HG03060 (cell line): ENCODE data around the gene DOK6.
"Not testable (repeated sequence)": the region's sequence is repeated elsewhere in the genome, so short reads cannot be mapped to it uniquely, and the experiment has no call there.

Experiments
- ATAC-seq: cut with Tn5 transposase; IDR thresholded peaks from one replicate; pipeline ENCODE4 v1.9.1; 2021; ENCODE audit warnings: low read depth, moderate number of reproducible peaks; ENCODE audit not compliant: unreplicated experiment

DOK6 gene

GRCh38 chr18:69400253-69400975 is at the start of gene DOK6:
Gene DOK6, plus strand, starts transcription at chr18:69400888.
- ATAC-seq: no peak

GRCh38 chr18:69353023-69353422 is 47.7 kb upstream of the DOK6 start:
- no peak for ATAC-seq

- ATAC-seq: no peak
Measured at GRCh38 chr18:69357590-69357989, 43.1 kb upstream of the DOK6 start.

GRCh38 chr18:69358212-69358895 is 42.3 kb upstream of the DOK6 start:
- no peak for ATAC-seq

GRCh38 chr18:69359768-69360167 is 40.9 kb upstream of the DOK6 start:
- ATAC-seq: not testable (repeated sequence)

- ATAC-seq: no peak
Measured at GRCh38 chr18:69364930-69365329, 35.8 kb upstream of the DOK6 start.

- no peak for ATAC-seq
Measured at GRCh38 chr18:69365658-69366057, 35.0 kb upstream of the DOK6 start.

GRCh38 chr18:69367104-69367503 is 33.6 kb upstream of the DOK6 start:
- no peak for ATAC-seq

- no peak for ATAC-seq
Measured at GRCh38 chr18:69371729-69372128, 29.0 kb upstream of the DOK6 start.

- ATAC-seq: no peak
Measured at GRCh38 chr18:69380324-69380723, 20.4 kb upstream of the DOK6 start.

- no peak for ATAC-seq
Measured at GRCh38 chr18:69383186-69383585, 17.5 kb upstream of the DOK6 start.

GRCh38 chr18:69387186-69387585 is 13.5 kb upstream of the DOK6 start:
- no peak for ATAC-seq

- no peak for ATAC-seq
Measured at GRCh38 chr18:69388222-69388621, 12.5 kb upstream of the DOK6 start.

GRCh38 chr18:69397096-69397495 is 3.6 kb upstream of the DOK6 start:
- ATAC-seq: no peak

- no peak for ATAC-seq
Measured at GRCh38 chr18:69399253-69399652, 1.4 kb upstream of the DOK6 start.

- ATAC-seq: no peak
Measured at GRCh38 chr18:69400976-69401225, 213 bp downstream of the DOK6 start.

GRCh38 chr18:69401226-69401971 is 711 bp downstream of the DOK6 start:
- ATAC-seq: no peak

GRCh38 chr18:69401972-69402532 is 1.4 kb downstream of the DOK6 start:
- no peak for ATAC-seq

- no peak for ATAC-seq
Measured at GRCh38 chr18:69402533-69402989, 1.9 kb downstream of the DOK6 start.

GRCh38 chr18:69408522-69408921 is 7.8 kb downstream of the DOK6 start:
- ATAC-seq: no peak

GRCh38 chr18:69411199-69411598 is 10.5 kb downstream of the DOK6 start:
- no peak for ATAC-seq
